ENCODE results near the gene TERT. TPM values are rescaled to one million over a fixed set of nuclear protein-coding genes. Genes with fewer than 3 reads are reported as not detected.

TERT gene
- total and polyA plus RNA-seq, 2 of the 4 experiments (the other 2 are of a cell fraction): not detected

DNA sequence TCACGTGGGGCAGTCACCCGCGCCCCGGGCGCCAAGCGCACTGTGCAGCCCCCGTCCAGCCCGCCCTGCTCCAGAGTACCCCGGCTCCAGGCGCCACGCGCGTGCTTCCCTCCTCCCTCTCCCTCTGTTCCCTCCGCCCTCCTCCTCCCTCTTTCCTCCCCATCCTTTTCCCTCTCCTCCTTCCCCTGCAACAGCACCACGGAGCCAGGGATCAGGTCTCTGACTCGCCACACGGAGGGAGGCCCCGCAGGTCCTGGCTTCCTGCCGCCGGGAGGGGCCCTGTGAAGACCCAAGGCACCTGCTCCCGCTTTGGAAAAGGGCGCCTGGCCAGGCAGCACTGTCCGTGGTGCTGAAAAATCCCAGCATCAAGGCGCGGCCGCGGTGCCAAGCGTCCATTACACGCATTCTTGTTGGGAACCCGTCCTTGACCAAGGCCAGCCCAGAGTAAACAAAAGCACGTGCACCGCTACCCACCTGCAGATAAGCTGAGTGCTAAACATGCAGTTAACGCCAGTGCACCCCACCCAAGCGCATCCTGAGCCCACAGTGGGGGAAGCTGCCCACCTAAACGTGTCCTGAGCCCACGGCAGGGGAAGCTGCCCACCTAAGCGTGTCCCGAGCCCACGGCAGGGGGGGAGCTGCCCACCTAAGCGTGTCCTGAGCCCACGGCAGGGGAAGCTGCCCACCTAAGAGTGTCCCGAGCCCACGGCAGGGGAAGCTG is 48.0 kb downstream of the TERT start:
- no peak overlapping the region for H3K4me2 ChIP-seq (ENCODE audit: low read depth, low read length)
- H3K79me1 ChIP-seq (ENCODE audit: low read depth in 1 of 2, low read length in 2 of 2): no peaks in the 10 kb centered on the region
- ChIA-PET POLR2A (ENCODE audit: unreplicated experiment) (interaction anchor here (0.6 kb wide), 1 partner anchor 38 kb away, joined by 17 read pairs; no protein-coding TSS in a partner anchor), CTCF (interaction anchor here (0.6 kb wide), 1 partner anchor 72 kb away, joined by 3 read pairs; no protein-coding TSS in a partner anchor)
- H3K4me3 ChIP-seq (ENCODE audit: insufficient read depth, low read depth, low read length): no peak overlapping the region
- no peak overlapping the region for H4K91ac ChIP-seq (ENCODE audit: insufficient read depth, low read depth, low read length)
- DNase-seq: no peak
- no peak overlapping the region for H2AK9ac ChIP-seq (replicated peaks; ENCODE audit: low read depth, low read length, poor library complexity)
- WGBS, 2 experiments (ENCODE audit: extremely low coverage in 2 of 2, insufficient read length in 1 of 2): 9% methylated on average over 22 of the region's 43 CpGs; no CpG with 5 or more reads in 1 of the 2 experiments
- H3K18ac ChIP-seq (ENCODE audit: low read depth, low read length): no peak overlapping the region
- H4K5ac ChIP-seq (ENCODE audit: low read depth, low read length): no peak overlapping the region
- no peak overlapping the region for H2BK5ac ChIP-seq (ENCODE audit: low read depth, low read length, poor library complexity, severe bottlenecking)
- intact Hi-C loops (cut with micrococcal nuclease) (no loop called here), dilution Hi-C loops (cut with HindIII; ENCODE audit: low sequenced_read_pairs, unreplicated experiment) (no loop called here), in situ Hi-C loops (cut with MboI; ENCODE audit: low sequenced_read_pairs) (no loop called here)
- H3K4ac ChIP-seq (ENCODE audit: low read depth, low read length): no peak overlapping the region
- no peak overlapping the region for H3K9ac ChIP-seq (ENCODE audit: low read depth, low read length)
- H3K23ac ChIP-seq (ENCODE audit: low read depth, low read length): no peak overlapping the region
- H2AFZ ChIP-seq (replicated peaks; ENCODE audit: low read length, poor library complexity): peak overlapping the region; percentile 5
- peak; percentile 51; the same call in 1 of the 2 replicates for ATAC-seq (ENCODE audit: low read depth)
- no TSS peak for BruUV-seq (replicated peaks)
- no peaks in the 10 kb centered on the region for H4K20me1 ChIP-seq (ENCODE audit: insufficient read depth, low read length)
- no peaks in the 10 kb centered on the region for H3K36me3 ChIP-seq (ENCODE audit: control insufficient read depth, insufficient read depth, low read length)
- H2BK120ac ChIP-seq (ENCODE audit: low read depth, low read length): no peak overlapping the region
- H3K56ac ChIP-seq (ENCODE audit: extremely low read depth, insufficient read depth, low read length): no peak overlapping the region
- H3K9me3 ChIP-seq (ENCODE audit: control insufficient read depth, insufficient read depth, low read length): no peaks in the 10 kb centered on the region
- no peaks in the 10 kb centered on the region for H3K4me1 ChIP-seq (ENCODE audit: control insufficient read depth, insufficient read depth, low read length)
- H3K27me3 ChIP-seq (ENCODE audit: control insufficient read depth, insufficient read depth, low read length): peaks cover 3% of the 10 kb centered on the region; the same call in 1 of the 2 replicates
- no peak overlapping the region for H3K14ac ChIP-seq (replicated peaks; ENCODE audit: low read depth, low read length)
- H3K27ac ChIP-seq (ENCODE audit: insufficient read depth, low read length): no peak overlapping the region
- no peak overlapping the region for H2BK20ac ChIP-seq (ENCODE audit: low read depth, low read length)
- H2BK15ac ChIP-seq (ENCODE audit: low read depth, low read length): no peak overlapping the region
- no peak overlapping the region for H4K8ac ChIP-seq (ENCODE audit: low read depth in 2 of 2, low read length in 2 of 2)
- no peak overlapping the region for H2AK5ac ChIP-seq (ENCODE audit: low read depth, low read length)
- H3K9me1 ChIP-seq (ENCODE audit: insufficient read depth, low read length): no peaks in the 10 kb centered on the region
- TF ChIP-seq RCOR1 (IDR thresholded peaks at IDR 0.05; ENCODE audit: insufficient replicate concordance, low read length) (no peak), CEBPB (IDR thresholded peaks at IDR 0.05; ENCODE audit: low read depth, low read length) (no peak), BHLHE40 (IDR thresholded peaks at IDR 0.05; ENCODE audit: low read depth, low read length) (no peak), RFX5 (IDR thresholded peaks at IDR 0.05; ENCODE audit: low read depth, low read length) (no peak), SMC3 (IDR thresholded peaks at IDR 0.05; ENCODE audit: low read depth, low read length) (no peak), POLR2A (IDR thresholded peaks at IDR 0.05; ENCODE audit: low read depth, low read length) (no peak), CHD1 (IDR thresholded peaks at IDR 0.05; ENCODE audit: low read depth, low read length) (no peak), RAD21 (IDR thresholded peaks at IDR 0.05; ENCODE audit: low read length) (no peak), NFE2L2 (IDR thresholded peaks at IDR 0.05; ENCODE audit: low read depth, low read length) (no peak), MAFK (IDR thresholded peaks at IDR 0.05; ENCODE audit: low read depth, low read length) (no peak), FOS (IDR thresholded peaks at IDR 0.05; ENCODE audit: low read depth, low read length) (no peak), MAZ (IDR thresholded peaks at IDR 0.05; ENCODE audit: borderline replicate concordance, low read depth, low read length) (no peak), MXI1 (IDR thresholded peaks at IDR 0.05; ENCODE audit: borderline replicate concordance, low read depth, low read length) (no peak)
- TF ChIP-seq, protein P1, sequence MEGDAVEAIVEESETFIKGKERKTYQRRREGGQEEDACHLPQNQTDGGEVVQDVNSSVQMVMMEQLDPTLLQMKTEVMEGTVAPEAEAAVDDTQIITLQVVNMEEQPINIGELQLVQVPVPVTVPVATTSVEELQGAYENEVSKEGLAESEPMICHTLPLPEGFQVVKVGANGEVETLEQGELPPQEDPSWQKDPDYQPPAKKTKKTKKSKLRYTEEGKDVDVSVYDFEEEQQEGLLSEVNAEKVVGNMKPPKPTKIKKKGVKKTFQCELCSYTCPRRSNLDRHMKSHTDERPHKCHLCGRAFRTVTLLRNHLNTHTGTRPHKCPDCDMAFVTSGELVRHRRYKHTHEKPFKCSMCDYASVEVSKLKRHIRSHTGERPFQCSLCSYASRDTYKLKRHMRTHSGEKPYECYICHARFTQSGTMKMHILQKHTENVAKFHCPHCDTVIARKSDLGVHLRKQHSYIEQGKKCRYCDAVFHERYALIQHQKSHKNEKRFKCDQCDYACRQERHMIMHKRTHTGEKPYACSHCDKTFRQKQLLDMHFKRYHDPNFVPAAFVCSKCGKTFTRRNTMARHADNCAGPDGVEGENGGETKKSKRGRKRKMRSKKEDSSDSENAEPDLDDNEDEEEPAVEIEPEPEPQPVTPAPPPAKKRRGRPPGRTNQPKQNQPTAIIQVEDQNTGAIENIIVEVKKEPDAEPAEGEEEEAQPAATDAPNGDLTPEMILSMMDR (conservative IDR thresholded peaks at IDR 0.05; ENCODE audit: low read depth, low read length): no peak
- TF ChIP-seq, protein P2, sequence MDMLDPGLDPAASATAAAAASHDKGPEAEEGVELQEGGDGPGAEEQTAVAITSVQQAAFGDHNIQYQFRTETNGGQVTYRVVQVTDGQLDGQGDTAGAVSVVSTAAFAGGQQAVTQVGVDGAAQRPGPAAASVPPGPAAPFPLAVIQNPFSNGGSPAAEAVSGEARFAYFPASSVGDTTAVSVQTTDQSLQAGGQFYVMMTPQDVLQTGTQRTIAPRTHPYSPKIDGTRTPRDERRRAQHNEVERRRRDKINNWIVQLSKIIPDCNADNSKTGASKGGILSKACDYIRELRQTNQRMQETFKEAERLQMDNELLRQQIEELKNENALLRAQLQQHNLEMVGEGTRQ (IDR thresholded peaks at IDR 0.05; ENCODE audit: low read depth, low read length): no peak
